GM12878 (cell line): ENCODE measurements around the gene SCARB1.

ENCODE experiments used
- HDAC6 ChIP-seq: fragments of 200-600 bp; sonication (generic); IDR thresholded peaks from one replicate; pipeline ENCODE4 v1.8.0; 2017; ENCODE audit warnings: antibody characterized with exemption; ENCODE audit not compliant: unreplicated experiment
- NFIC ChIP-seq: IDR thresholded peaks from 2 replicates; pipeline ENCODE4 v1.6.1; 2012; ENCODE audit warnings: low read depth, mild to moderate bottlenecking, inconsistent platforms, low read length, moderate library complexity
- POLR2AphosphoS5 ChIP-seq: IDR thresholded peaks from 2 replicates; pipeline ENCODE4 v1.6.1; 2011; ENCODE audit warnings: mild to moderate bottlenecking, low read length, inconsistent platforms
- SIX5 ChIP-seq: IDR thresholded peaks from 2 replicates; pipeline ENCODE4 v1.6.1; 2011; ENCODE audit warnings: mild to moderate bottlenecking, low read depth, low read length, moderate library complexity; ENCODE audit not compliant: severe bottlenecking
- SMAD1 ChIP-seq: fragments of 450-650 bp; IDR thresholded peaks from 2 replicates; pipeline ENCODE4 v1.6.1; 2018; ENCODE audit warnings: mild to moderate bottlenecking, low read depth; ENCODE audit not compliant: partially characterized antibody
- SUZ12 ChIP-seq: fragments of 200-600 bp; sonication (generic); IDR thresholded peaks from one replicate; pipeline ENCODE4 v1.6.1; 2018; ENCODE audit warnings: antibody characterized with exemption, mild to moderate bottlenecking; ENCODE audit not compliant: unreplicated experiment

DNA sequence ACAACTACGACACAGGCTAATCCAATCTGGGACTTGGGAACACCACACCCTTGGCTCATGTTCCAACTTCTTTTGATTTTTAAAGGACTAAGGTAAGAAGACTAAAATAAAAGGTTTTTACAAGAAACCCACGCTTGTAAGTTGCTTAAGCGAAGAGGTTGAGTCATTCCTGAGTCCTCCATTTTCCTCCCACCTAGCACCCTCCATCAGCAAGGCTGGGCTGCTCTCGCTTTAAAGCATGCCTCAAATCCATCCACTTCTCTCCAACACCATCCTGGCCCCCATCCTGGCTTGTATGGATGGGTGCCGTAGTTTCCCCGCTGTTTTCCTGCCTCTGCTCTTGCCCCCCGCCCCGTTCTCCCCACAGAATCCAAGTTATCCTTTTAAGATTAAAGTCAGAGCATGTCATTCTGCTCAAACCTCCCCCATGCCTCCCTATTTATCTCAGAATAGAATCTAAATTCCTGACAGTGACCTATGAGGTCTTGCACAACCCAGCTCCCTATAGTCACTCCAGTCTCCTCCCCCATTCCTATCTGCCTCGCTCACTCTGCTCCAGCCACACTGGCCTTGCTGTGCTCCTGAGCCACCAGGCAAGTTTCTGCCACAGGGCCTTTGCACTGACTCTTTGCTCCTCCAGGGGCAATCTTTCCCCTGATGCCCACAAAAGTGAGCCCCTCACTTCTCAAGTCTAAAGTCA, 34.5 kb downstream of the SCARB1 start:
- TF ChIP-seq SUZ12, result no peak
- no peak for TF ChIP-seq SIX5
- TF ChIP-seq HDAC6, result no peak
- no peak for TF ChIP-seq NFIC
- no peak for TF ChIP-seq SMAD1
- no peak for TF ChIP-seq POLR2AphosphoS5
